ENCODE results near the gene OMP. TPM values are rescaled to one million over a fixed set of nuclear protein-coding genes. Genes with fewer than 3 reads are reported as not detected.

The OMP gene
- total RNA-seq, 2 experiments from 2014 or later = not detected

DNA sequence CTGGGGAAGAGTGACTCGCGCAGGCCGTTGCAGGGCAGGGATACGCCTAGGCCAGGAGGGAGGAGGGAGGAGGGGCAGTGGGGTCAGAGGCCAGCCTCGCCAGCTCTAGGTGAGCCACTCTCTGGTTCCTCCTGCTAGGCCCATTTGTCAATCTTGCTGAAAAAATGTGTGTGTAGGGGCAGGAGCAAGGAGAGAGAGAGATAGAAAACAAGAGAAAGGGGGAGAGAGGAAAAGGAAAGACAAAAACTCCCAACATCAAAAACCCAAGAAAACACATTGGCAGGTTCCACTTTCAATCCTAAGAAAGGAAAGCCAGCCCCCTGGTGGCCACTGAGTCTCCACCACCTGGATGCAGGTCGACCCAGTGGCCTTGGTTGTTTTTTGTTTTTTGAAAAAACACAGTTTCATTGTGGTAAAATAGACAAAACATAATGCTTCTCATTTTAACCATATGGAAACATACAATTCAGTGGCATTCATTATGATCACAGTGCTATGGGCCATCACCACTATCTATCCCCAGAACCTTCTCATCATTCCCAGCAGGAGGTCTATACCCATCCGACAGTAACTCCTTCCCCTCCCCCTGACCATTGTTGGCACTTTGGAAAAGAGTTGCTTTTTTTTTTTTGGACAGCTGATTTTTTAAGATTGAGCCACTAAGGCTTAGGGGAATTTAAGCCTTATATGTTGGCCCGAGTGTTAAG, 10.9 kb downstream of the OMP start:
- ChIA-PET CTCF (interaction anchor here (1.8 kb wide), 1 partner anchor 14 kb away, joined by 7 read pairs; no protein-coding TSS in a partner anchor), POLR2A (no interaction called here)

GRCh38 chr11:77114089-77114463, 11.4 kb downstream of the OMP start:
- POLR2A ChIA-PET = no interaction called here
- CTCF ChIA-PET = no interaction called here

DNA sequence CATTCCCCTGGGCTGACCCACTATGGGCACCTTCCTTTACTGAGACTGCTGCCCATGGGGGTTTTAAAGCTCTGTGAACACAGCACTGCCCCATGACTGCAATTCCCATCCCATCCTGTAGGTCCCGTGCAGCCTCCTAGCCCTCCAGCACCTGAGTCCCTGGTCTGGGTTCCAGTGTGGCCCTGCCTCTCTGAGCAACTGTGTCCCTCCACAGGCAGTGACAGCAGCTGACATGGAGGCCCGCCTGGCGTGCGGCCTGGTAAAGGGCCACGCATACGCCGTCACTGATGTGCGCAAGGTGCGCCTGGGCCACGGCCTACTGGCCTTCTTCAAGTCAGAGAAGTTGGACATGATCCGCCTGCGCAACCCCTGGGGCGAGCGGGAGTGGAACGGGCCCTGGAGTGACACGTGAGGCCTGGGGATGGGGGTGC, 12.6 kb downstream of the OMP start:
- ChIA-PET POLR2A (no interaction called here), CTCF (no interaction called here)

DNA sequence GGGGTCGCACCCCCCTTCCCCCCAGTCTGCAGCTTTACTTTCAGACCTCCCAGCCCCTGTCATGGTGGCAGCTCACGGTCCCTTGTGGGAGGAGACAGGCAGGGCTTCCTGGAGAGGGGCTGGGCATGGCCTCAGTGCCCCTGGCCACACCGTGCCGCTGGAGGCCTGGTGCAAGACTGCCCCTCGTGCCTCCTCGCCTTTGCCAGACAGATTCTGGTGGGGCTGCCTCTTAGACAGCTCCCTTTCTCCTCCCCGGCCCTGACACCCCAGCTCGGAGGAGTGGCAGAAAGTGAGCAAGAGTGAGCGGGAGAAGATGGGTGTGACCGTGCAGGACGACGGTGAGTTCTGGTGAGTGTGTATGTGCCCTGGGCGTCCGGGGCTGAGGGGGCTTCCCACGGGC, 13.3 kb downstream of the OMP start:
- POLR2A ChIA-PET = no interaction called here
- CTCF ChIA-PET = interaction anchor here (1.3 kb wide), 1 partner anchor 11 kb away, joined by 3 read pairs; no protein-coding TSS in a partner anchor

GRCh38 chr11:77117492-77117891, 14.9 kb downstream of the OMP start:
- POLR2A ChIA-PET = no interaction called here
- CTCF ChIA-PET = no interaction called here

DNA sequence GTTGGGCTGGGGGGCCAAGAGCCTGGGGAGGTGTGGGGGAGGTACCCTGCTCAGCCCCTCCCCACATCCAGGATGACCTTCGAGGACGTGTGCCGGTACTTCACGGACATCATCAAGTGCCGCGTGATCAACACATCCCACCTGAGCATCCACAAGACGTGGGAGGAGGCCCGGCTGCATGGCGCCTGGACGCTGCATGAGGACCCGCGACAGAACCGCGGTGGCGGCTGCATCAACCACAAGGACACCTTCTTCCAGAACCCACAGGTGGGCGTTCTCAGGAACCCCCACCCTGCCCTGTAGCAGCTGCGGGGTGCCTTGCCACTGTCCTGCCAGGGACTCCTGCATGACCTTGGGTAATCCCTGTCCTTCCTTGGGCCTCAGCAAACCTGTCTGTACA, 15.4 kb downstream of the OMP start:
- ChIA-PET POLR2A (no interaction called here), CTCF (interaction anchor here (1.6 kb wide), 1 partner anchor 9 kb away, joined by 6 read pairs; no protein-coding TSS in a partner anchor)

GRCh38 chr11:77118971-77119370, 16.3 kb downstream of the OMP start:
- ChIA-PET POLR2A (no interaction called here), CTCF (interaction anchor here (1.6 kb wide), 1 partner anchor 8 kb away, joined by 6 read pairs; no protein-coding TSS in a partner anchor)

DNA sequence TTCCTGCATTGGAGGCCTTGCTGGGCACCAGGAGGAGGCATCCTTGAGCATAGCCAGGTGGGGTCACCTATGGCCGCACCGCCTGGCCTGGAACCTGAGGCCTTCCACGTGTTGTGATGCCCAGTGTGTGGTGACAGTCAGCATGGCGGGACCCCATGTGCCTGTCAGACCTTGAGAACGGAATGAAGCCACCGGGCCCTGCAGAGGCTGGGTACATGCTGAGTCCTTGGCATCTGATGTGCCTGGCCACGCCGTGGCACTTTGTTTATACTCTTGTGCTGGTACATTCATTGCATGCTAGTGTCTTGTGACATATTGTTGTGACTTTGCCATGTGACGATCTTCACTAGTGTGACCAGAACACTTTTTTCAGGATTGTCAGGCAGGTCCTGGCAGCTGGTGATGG, 16.9 kb downstream of the OMP start:
- CTCF ChIA-PET = interaction anchor here (1.6 kb wide), 1 partner anchor 8 kb away, joined by 6 read pairs; no protein-coding TSS in a partner anchor
- POLR2A ChIA-PET = no interaction called here

- ChIA-PET POLR2A (no interaction called here), CTCF (interaction anchor here (0.5 kb wide), 1 partner anchor 776 kb away, joined by 3 read pairs; no protein-coding TSS in a partner anchor)
Measured at GRCh38 chr11:77120571-77120970, 17.9 kb downstream of the OMP start.

DNA sequence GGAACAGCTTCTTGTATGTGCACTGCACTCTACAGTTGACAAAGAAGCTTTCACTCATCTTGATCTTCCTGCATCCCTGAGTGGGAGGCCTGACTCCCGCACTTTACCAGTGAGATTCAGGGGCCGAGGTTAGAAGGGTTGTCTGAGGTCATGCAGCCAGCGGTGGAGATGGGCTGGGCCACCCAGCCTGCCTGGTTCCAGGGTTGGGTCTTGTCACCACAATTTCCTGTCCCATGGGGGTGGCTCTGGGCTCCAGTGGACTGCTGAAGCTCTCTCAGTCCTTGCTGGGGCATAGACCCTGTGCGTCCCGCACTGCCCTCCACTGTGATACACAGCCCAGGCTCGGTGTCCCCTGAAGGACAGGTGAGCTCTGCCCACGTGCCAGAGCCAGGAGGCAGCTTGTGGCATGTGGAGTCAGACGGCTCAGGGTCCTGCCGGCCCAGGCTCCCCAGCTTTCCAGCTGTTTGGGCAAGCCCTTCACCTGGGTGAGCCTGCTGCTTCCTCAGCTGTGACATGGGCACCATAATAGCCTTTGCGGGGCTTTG, 18.5 kb downstream of the OMP start:
- POLR2A ChIA-PET = no interaction called here
- CTCF ChIA-PET = interaction anchor here (0.5 kb wide), 1 partner anchor 775 kb away, joined by 3 read pairs; no protein-coding TSS in a partner anchor

DNA sequence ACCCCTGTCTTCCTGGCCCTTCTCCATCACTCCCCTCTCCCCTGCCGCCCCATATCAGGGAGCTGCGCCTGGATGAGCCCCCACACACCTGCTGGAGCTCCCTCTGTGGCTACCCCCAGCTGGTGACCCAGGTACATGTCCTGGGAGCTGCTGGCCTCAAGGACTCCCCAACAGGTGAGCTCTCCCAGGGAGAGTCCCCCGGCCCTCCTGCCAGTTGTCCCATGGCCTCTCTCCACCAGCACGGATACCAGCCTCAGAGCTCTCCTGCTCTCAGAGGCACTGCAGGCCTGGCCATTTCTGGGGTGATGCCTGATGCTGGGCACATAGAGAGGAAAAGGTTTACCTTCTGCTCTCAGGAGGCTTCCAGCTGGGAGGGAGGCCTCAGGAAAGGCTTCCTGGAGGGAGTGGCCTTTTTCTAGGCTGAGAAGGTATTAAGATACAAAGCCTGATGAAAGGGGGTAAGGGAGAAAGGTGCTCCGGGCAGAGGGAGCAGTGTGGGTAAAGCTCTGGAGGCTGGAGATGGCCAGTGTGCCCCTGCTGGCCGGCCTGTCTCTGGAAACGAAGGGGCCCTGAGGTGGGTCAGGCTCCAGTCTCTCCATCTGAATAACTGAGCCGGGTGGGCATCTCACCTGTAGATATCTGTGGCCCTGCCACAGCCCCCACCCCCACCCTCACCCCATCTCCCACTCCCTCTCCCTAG, 19.4 kb downstream of the OMP start:
- CTCF ChIA-PET = no interaction called here
- POLR2A ChIA-PET = no interaction called here

- CTCF ChIA-PET = no interaction called here
- POLR2A ChIA-PET = no interaction called here
Measured at GRCh38 chr11:77122576-77123212, 20.1 kb downstream of the OMP start.

DNA sequence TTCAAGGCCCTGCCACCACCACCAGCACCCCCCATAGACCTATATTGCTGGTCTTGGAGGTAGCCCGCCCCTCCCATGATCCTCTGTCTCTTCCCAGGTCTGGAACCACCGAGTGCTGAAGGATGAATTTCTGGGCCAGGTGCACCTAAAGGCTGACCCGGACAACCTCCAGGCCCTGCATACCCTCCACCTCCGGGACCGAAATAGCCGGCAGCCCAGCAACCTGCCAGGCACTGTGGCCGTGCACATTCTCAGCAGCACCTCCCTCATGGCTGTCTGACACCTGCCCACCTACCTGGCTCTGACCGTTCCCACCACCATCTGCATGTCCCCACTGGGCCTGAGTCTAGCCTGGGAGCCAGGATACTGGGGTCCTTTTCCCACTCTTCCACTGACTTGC, 21.0 kb downstream of the OMP start:
- ChIA-PET CTCF (no interaction called here), POLR2A (no interaction called here)

DNA sequence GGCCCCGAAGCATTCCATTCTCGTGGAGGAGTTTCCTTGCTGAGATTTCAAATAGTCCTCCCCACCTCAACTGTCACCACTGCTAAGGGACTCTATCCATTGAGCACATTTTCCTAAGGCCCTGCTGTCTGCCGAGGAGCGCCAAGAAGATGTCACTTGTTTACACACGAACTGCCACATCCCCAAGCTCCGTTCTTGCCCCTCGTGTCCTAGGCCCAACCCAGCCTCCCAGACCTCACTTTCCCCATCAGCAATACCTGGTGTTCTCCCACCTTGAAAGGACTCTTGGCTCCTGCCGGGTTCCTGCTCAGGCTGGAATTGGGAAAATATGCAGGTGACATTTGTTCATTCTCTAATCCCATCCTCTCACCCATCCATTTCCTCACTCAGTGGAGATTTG, 21.4 kb downstream of the OMP start:
- CTCF ChIA-PET = no interaction called here
- POLR2A ChIA-PET = no interaction called here

- ChIA-PET POLR2A (no interaction called here), CTCF (no interaction called here)
Measured at GRCh38 chr11:77124488-77124887, 21.8 kb downstream of the OMP start.

GRCh38 chr11:77125191-77125590, 22.6 kb downstream of the OMP start:
- ChIA-PET CTCF (interaction anchor here (7.3 kb wide), 1 partner anchor 63 kb away, joined by 75 read pairs; no protein-coding TSS in a partner anchor), POLR2A (no interaction called here)

DNA sequence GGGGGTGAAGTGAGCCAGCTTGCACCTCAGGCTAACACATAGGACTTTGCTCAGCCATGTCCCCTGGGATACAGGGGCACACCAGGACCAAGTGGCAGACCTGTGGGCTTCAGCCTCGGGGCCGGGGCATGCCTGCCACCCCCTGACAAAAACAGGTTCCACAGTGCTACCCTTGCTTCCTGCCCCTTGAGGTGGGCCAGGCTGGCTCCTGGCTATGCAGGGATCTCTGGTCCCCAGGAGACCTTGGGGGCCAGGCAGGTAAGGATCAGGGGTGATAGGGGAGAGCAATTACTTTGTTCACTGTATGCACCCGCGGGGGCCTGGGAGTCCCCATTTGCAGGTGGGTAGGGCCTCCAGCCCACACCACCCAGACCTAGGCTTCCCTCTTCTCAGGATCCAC, 23.1 kb downstream of the OMP start:
- ChIA-PET CTCF (interaction anchor here (7.3 kb wide), 1 partner anchor 62 kb away, joined by 75 read pairs; no protein-coding TSS in a partner anchor), POLR2A (no interaction called here)

- ChIA-PET CTCF (interaction anchor here (0.9 to 7.3 kb wide), 13 partner anchors 8 to 443 kb away, joined by 3 to 75 read pairs (median 5); no protein-coding TSS in a partner anchor), POLR2A (no interaction called here)
Measured at GRCh38 chr11:77126156-77126775, 23.6 kb downstream of the OMP start.

DNA sequence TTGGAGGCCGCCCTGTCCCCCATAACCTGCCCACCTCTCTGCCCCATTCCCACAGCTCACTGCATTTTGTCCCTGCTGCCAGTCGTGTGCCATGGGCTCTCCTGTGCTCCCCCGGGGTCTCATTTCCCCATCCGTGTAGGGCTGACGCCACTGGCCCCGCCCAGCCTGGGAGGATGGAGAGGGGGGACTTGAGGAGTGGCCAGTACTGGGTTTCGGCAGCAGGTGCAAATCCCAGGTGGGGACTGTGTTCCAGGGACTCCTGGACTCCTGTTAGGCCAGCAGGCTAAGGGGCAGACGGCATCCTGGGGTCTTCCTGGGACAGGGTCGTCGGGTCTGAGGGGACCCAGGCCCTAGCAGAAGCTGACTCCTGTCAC, 24.2 kb downstream of the OMP start:
- CTCF ChIA-PET = interaction anchor here (0.9 to 7.3 kb wide), 27 partner anchors 8 to 442 kb away, joined by 3 to 75 read pairs (median 5); no protein-coding TSS in a partner anchor
- POLR2A ChIA-PET = no interaction called here
